SK-N-SH treated with all-trans-retinoic acid at 6 μM for 48 hours (cell line): ENCODE measurements around the gene PRKCZ.

Experiments
- ATAC-seq: fragments of 200-7000 bp; cut with Tn5 transposase; 3 replicates; pipeline ENCODE4 v1.9.1; 2020; ENCODE audit warnings: mild to moderate bottlenecking, moderate library complexity
- ARNTL ChIP-seq: fragments of 450-650 bp; formaldehyde crosslinking; IDR thresholded peaks from 2 replicates; pipeline ENCODE4 v1.5.0; 2020; ENCODE audit warnings: low read depth, mild to moderate bottlenecking, moderate library complexity, borderline replicate concordance
- BACH2 ChIP-seq: fragments of 250-450 bp; sonication (Bioruptor Pico); IDR thresholded peaks from 2 replicates; pipeline ENCODE4 v1.9.0; 2021; ENCODE audit warnings: mild to moderate bottlenecking, borderline replicate concordance
- CREB5 ChIP-seq: fragments of 250-450 bp; sonication (Bioruptor Pico); IDR thresholded peaks from 2 replicates; pipeline ENCODE4 v1.5.1; 2020; ENCODE audit warnings: low read depth, mild to moderate bottlenecking, moderate library complexity
- CSDC2 ChIP-seq: fragments of 250-450 bp; sonication (Bioruptor Pico); IDR thresholded peaks from 2 replicates; pipeline ENCODE4 v1.5.0; 2020; ENCODE audit warnings: mild to moderate bottlenecking, moderate library complexity
- ESRRG ChIP-seq: fragments of 250-450 bp; sonication (Bioruptor Pico); IDR thresholded peaks from 2 replicates; pipeline ENCODE4 v1.6.1; 2021; ENCODE audit warnings: mild to moderate bottlenecking
- GLIS3 ChIP-seq: fragments of 250-450 bp; sonication (Bioruptor Pico); IDR thresholded peaks from 2 replicates; pipeline ENCODE4 v1.5.0; 2020; ENCODE audit warnings: mild to moderate bottlenecking, moderate library complexity
- ISL1 ChIP-seq: fragments of 250-450 bp; sonication (Bioruptor Pico); IDR thresholded peaks from 2 replicates; pipeline ENCODE4 v2.1.2; 2022; ENCODE audit warnings: mild to moderate bottlenecking, moderate library complexity
- OSR1 ChIP-seq: fragments of 250-450 bp; sonication (Bioruptor Pico); IDR thresholded peaks from 2 replicates; pipeline ENCODE4 v1.8.0; 2022; ENCODE audit warnings: moderate library complexity, mild to moderate bottlenecking, inconsistent platforms
- PPARA ChIP-seq: fragments of 250-450 bp; sonication (Bioruptor Pico); IDR thresholded peaks from 2 replicates; pipeline ENCODE4 v1.5.0; 2020; ENCODE audit warnings: mild to moderate bottlenecking, borderline replicate concordance
- RARB ChIP-seq: fragments of 250-450 bp; sonication (Bioruptor Pico); IDR thresholded peaks from 2 replicates; pipeline ENCODE4 v1.8.0; 2021; ENCODE audit warnings: mild to moderate bottlenecking, moderate library complexity
- SNAI2 ChIP-seq: fragments of 250-450 bp; sonication (Bioruptor Pico); IDR thresholded peaks from 2 replicates; pipeline ENCODE4 v1.5.0; 2020; ENCODE audit warnings: mild to moderate bottlenecking, moderate library complexity
- TOX ChIP-seq: fragments of 250-450 bp; sonication (Bioruptor Pico); IDR thresholded peaks from 2 replicates; pipeline ENCODE4 v1.8.0; 2021; ENCODE audit warnings: mild to moderate bottlenecking, moderate library complexity, borderline replicate concordance
- ZC3H10 ChIP-seq: fragments of 250-450 bp; sonication (Bioruptor Pico); IDR thresholded peaks from 2 replicates; pipeline ENCODE4 v1.5.1; 2021; ENCODE audit warnings: mild to moderate bottlenecking, moderate library complexity
- ZFP3 ChIP-seq: fragments of 250-450 bp; sonication (Bioruptor Pico); IDR thresholded peaks from 2 replicates; pipeline ENCODE4 v1.5.0; 2020; ENCODE audit warnings: mild to moderate bottlenecking, moderate library complexity
- ZFP30 ChIP-seq: fragments of 450-650 bp; formaldehyde crosslinking; IDR thresholded peaks from 2 replicates; pipeline ENCODE4 v1.5.0; 2022; ENCODE audit warnings: mild to moderate bottlenecking, moderate library complexity
- ZNF565 ChIP-seq: fragments of 450-650 bp; formaldehyde crosslinking; conservative IDR thresholded peaks from 2 replicates; pipeline ENCODE4 v1.5.0; 2020; ENCODE audit warnings: low read depth, mild to moderate bottlenecking, moderate library complexity
- ZNF70 ChIP-seq: fragments of 450-650 bp; formaldehyde crosslinking; IDR thresholded peaks from 2 replicates; pipeline ENCODE4 v1.5.0; 2020; ENCODE audit warnings: mild to moderate bottlenecking, moderate library complexity
- ZNF8 ChIP-seq: fragments of 450-650 bp; formaldehyde crosslinking; IDR thresholded peaks from 2 replicates; pipeline ENCODE4 v1.5.0; 2020; ENCODE audit warnings: mild to moderate bottlenecking, moderate library complexity
- TF ChIP-seq, protein P1 (sequence below): fragments of 250-450 bp; sonication (Bioruptor Pico); IDR thresholded peaks from 2 replicates; pipeline ENCODE4 v1.5.0; 2020; ENCODE audit warnings: mild to moderate bottlenecking, moderate library complexity
- TF ChIP-seq, protein P2 (sequence below): fragments of 250-450 bp; sonication (Bioruptor Pico); IDR thresholded peaks from 2 replicates; pipeline ENCODE4 v1.8.0; 2020; ENCODE audit warnings: mild to moderate bottlenecking, moderate library complexity, borderline replicate concordance
- TF ChIP-seq, protein P3 (sequence below): fragments of 250-450 bp; sonication (Bioruptor Pico); IDR thresholded peaks from 2 replicates; pipeline ENCODE4 v1.5.1; 2021; ENCODE audit warnings: mild to moderate bottlenecking, moderate library complexity

PRKCZ gene

GRCh38 chr1:2050793-2051682, 827 bp downstream of the PRKCZ start:
- no peak for TF ChIP-seq ESRRG (CRISPR knock-in tag)
- no peak for TF ChIP-seq CSDC2 (CRISPR knock-in tag)
- TF ChIP-seq ZNF565 = no peak
- TF ChIP-seq, protein P1, sequence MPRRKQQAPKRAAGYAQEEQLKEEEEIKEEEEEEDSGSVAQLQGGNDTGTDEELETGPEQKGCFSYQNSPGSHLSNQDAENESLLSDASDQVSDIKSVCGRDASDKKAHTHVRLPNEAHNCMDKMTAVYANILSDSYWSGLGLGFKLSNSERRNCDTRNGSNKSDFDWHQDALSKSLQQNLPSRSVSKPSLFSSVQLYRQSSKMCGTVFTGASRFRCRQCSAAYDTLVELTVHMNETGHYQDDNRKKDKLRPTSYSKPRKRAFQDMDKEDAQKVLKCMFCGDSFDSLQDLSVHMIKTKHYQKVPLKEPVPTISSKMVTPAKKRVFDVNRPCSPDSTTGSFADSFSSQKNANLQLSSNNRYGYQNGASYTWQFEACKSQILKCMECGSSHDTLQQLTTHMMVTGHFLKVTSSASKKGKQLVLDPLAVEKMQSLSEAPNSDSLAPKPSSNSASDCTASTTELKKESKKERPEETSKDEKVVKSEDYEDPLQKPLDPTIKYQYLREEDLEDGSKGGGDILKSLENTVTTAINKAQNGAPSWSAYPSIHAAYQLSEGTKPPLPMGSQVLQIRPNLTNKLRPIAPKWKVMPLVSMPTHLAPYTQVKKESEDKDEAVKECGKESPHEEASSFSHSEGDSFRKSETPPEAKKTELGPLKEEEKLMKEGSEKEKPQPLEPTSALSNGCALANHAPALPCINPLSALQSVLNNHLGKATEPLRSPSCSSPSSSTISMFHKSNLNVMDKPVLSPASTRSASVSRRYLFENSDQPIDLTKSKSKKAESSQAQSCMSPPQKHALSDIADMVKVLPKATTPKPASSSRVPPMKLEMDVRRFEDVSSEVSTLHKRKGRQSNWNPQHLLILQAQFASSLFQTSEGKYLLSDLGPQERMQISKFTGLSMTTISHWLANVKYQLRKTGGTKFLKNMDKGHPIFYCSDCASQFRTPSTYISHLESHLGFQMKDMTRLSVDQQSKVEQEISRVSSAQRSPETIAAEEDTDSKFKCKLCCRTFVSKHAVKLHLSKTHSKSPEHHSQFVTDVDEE (CRISPR knock-in tag) = no peak
- TF ChIP-seq RARB (CRISPR knock-in tag) = no peak
- no peak for TF ChIP-seq SNAI2 (CRISPR knock-in tag)
- no peak for TF ChIP-seq ZFP30 (CRISPR knock-in tag)
- TF ChIP-seq TOX (CRISPR knock-in tag) = no peak
- TF ChIP-seq GLIS3 (CRISPR knock-in tag) = no peak
- TF ChIP-seq ARNTL (CRISPR knock-in tag) = no peak
- no peak for TF ChIP-seq CREB5 (CRISPR knock-in tag)
- TF ChIP-seq ZNF8 (CRISPR knock-in tag) = no peak
- TF ChIP-seq BACH2 (CRISPR knock-in tag) = no peak
- TF ChIP-seq ZC3H10 (CRISPR knock-in tag) = no peak
- TF ChIP-seq PPARA (CRISPR knock-in tag) = no peak
- TF ChIP-seq OSR1 (CRISPR knock-in tag) = no peak
- ATAC-seq = no peak

DNA sequence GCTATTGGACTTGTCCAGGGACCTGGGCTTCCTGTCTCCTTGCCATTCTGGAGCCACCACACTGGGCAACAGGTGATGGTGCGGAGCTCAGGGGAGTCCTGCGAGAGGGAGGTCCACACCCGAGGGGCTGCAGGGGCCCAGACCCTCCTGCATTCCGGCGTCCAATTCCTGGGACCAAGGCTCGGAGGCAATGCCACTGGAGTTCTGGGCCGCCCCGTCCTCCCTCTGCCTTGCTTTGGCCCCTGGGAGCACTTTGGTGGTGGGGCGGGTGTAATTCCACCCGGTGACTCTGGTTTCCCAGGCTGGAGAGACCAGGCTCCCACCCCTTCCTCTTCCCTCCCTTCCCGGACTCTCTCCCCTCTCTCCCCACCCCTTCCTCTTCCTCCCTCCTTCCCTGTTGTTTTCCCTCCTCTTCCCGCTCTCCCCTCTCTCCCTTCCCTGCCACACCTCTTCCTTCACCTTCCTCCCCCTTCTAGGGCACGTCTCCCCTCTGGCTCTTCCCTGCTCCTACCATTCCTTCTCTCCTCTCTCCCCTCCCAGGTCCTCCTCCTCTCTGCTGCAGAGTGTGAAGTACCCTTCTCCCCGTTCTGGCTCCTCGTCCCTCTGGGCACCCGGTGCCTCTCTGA, 2.0 kb downstream of the PRKCZ start:
- TF ChIP-seq ESRRG (CRISPR knock-in tag) = no peak
- TF ChIP-seq ZNF565 = no peak
- TF ChIP-seq, all 23 proteins: peak for 0
- ATAC-seq = no peak

DNA sequence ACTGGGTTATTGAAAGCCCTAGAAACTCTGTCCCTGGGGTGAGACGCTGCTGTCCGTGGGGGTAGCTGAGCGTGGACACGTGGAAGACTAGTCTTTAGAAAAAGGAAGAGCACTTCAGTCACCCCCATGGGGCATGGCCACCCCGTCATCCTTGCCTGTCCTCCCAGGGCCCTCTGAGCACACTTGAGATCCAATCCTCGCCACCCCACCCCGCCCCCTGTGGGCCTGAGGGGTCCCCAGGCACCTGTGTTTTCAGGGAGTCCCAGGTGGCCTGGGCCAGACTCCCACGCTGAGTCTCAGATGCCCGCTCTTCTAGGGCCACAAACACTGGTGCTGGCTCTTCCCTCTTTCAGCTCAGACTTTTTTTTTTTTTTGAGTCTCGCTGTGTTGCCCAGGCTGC, 2.5 kb downstream of the PRKCZ start:
- ATAC-seq = no peak
- TF ChIP-seq ZNF8 (CRISPR knock-in tag) = no peak
- TF ChIP-seq, protein P1 (CRISPR knock-in tag) = no peak
- no peak for TF ChIP-seq PPARA (CRISPR knock-in tag)
- TF ChIP-seq CREB5 (CRISPR knock-in tag) = no peak
- TF ChIP-seq SNAI2 (CRISPR knock-in tag) = no peak
- no peak for TF ChIP-seq OSR1 (CRISPR knock-in tag)
- TF ChIP-seq ZC3H10 (CRISPR knock-in tag) = no peak
- no peak for TF ChIP-seq CSDC2 (CRISPR knock-in tag)
- TF ChIP-seq ZNF565 = no peak
- no peak for TF ChIP-seq GLIS3 (CRISPR knock-in tag)
- no peak for TF ChIP-seq ISL1 (CRISPR knock-in tag)
- no peak for TF ChIP-seq RARB (CRISPR knock-in tag)
- TF ChIP-seq ZNF70 (CRISPR knock-in tag) = no peak
- TF ChIP-seq, protein P2, sequence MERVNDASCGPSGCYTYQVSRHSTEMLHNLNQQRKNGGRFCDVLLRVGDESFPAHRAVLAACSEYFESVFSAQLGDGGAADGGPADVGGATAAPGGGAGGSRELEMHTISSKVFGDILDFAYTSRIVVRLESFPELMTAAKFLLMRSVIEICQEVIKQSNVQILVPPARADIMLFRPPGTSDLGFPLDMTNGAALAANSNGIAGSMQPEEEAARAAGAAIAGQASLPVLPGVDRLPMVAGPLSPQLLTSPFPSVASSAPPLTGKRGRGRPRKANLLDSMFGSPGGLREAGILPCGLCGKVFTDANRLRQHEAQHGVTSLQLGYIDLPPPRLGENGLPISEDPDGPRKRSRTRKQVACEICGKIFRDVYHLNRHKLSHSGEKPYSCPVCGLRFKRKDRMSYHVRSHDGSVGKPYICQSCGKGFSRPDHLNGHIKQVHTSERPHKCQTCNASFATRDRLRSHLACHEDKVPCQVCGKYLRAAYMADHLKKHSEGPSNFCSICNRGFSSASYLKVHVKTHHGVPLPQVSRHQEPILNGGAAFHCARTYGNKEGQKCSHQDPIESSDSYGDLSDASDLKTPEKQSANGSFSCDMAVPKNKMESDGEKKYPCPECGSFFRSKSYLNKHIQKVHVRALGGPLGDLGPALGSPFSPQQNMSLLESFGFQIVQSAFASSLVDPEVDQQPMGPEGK (CRISPR knock-in tag) = no peak
- TF ChIP-seq, protein P3, sequence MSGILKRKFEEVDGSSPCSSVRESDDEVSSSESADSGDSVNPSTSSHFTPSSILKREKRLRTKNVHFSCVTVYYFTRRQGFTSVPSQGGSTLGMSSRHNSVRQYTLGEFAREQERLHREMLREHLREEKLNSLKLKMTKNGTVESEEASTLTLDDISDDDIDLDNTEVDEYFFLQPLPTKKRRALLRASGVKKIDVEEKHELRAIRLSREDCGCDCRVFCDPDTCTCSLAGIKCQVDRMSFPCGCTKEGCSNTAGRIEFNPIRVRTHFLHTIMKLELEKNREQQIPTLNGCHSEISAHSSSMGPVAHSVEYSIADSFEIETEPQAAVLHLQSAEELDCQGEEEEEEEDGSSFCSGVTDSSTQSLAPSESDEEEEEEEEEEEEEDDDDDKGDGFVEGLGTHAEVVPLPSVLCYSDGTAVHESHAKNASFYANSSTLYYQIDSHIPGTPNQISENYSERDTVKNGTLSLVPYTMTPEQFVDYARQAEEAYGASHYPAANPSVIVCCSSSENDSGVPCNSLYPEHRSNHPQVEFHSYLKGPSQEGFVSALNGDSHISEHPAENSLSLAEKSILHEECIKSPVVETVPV (CRISPR knock-in tag) = no peak
- no peak for TF ChIP-seq TOX (CRISPR knock-in tag)
- no peak for TF ChIP-seq ARNTL (CRISPR knock-in tag)
- TF ChIP-seq ZFP3 = no peak
- TF ChIP-seq ESRRG (CRISPR knock-in tag) = no peak
